Activated CD8-positive, alpha-beta memory T cell treated with anti-CD3 and anti-CD28 coated beads, Interleukin-2, amount 50 U/mL, for 1 hour (primary cell): ENCODE data around the gene ESD.
"Not testable (repeated sequence)": the region's sequence is repeated elsewhere in the genome, so short reads cannot be mapped to it uniquely, and the experiment has no call there.

ENCODE experiments used
- DNase-seq: peaks from one replicate; pipeline ENCODE4 v3.0.0-alpha.2; 2020; ENCODE audit errors: extremely low read depth

ESD gene, protein sequence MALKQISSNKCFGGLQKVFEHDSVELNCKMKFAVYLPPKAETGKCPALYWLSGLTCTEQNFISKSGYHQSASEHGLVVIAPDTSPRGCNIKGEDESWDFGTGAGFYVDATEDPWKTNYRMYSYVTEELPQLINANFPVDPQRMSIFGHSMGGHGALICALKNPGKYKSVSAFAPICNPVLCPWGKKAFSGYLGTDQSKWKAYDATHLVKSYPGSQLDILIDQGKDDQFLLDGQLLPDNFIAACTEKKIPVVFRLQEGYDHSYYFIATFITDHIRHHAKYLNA

DNA sequence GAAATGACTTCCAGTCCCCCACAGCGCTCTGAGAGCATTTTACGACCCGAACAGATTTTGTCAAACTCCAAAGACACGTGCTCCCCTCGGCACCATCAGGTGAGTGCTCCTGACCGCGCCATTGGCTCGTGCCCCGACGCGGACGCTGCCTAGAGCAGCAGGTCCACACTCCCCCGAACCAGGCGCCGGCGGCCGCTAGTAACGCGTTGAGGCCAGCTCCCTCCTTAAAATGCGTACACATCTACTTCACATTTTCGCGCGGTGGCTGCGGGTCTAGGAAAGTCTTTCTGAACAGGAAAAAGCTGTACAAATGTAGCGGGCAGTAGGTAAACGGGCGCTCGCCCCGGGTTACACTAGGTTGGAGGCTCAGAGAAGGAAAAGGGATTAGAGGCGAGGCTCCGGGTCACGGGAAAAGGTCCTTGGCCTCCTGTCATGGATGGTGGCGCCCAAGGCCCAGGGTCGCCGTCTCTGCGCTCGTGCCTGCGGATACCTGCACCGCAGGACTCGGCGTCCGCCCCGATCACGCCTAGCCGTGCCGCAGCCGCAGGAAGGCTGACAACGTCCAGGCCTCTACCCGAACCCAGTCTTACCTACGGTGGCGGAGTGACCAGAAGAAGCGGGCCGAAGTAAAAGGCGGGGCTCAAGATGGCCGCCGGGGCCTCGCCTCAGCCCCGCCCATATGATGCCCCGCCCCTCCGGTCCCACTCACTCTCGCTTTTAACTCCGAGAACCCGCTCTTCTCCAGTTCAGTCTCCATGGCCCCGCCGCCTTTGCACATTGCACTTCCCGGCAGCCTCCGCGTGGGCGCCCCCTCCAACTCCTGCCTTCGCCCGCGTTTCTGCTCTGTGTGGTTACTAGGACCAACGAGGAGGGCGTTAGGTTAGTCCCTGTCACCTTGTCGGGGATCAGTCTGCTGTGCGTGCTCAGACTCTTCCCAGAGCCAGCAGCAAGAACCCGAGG, at the start of gene ESD:
Gene ESD, minus strand, starts transcription at position 647 of the 960 bp plus-strand sequence. CDS start 5,748 bp downstream, outside the sequence.
- peak; percentile 71 for DNase-seq

DNA sequence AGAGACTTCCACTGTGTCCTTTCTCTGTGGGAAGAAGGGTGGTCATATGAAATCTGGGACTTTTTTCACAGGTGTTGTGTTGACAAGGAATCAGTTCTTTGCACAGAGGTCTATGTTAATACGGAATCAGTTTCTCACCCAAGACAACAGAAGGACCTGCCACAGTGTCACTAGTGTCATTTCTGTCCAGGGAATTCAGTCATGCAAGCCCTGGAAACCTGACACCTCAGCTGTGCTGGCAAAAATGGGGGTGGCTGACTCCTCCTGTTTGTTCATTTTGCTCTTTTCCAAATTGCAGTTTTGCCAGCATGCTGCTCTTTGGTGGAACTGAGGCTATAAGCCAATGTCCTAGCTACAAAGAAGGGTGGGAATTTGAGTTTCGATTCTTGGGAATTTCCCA, 49.8 kb upstream of the ESD start:
- DNase-seq, result no peak

DNA sequence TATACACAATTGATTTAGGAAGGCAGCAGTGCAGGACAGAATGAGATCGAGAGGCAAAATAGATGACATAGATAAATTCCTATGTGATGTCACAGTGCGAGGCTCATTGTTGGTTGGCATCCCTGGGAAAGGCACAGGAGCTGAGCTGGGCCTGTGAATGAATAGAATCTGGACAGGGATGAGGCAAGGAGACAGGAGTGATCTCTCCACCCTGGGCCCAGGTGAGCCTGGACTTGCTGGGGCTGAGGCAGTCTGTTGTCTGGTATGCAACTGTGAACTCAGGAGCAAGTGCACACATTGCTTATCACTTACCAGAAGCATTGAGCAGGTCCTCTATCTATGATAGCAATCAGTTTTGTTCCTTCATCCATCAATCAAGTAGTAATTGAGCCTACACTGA, 48.2 kb upstream of the ESD start:
- no peak for DNase-seq

DNA sequence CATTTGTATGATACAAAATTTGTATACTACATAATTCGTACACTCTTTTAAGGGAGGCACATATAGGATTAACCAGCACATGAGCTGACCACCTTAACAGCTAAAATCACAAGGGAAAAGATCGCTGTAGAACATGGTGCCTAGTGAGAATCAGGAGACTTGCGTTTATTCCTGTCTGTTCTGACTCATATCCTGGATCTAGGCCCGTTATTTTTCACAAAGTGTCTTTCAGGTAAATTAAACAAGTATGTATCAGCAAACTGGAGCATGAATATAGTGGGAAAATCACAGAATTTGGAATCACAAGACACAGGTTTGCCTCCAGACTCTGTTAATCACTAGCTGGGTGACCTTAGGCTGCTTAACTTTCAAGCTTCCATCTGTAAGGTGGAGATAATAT, 47.5 kb upstream of the ESD start:
- DNase-seq, result no peak

DNA sequence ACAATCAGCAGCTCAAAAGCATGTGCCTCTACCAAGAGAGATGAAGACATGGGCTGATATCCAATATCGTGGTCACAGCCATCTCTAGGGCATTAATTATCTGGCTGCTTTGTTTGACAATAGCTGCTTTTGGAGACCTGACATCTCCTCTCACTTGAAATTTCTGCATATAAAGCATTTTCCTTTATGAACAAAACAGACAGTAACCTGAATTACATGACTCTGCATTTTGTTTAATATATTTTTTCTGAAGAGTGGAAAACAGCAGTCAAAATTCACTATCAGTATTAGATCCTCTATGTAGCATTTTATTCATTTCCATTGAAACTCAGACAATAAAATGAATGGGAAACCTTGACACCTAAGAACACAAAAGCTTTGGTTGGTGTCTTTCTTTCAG, 42.4 kb upstream of the ESD start:
- DNase-seq, result no peak

DNA sequence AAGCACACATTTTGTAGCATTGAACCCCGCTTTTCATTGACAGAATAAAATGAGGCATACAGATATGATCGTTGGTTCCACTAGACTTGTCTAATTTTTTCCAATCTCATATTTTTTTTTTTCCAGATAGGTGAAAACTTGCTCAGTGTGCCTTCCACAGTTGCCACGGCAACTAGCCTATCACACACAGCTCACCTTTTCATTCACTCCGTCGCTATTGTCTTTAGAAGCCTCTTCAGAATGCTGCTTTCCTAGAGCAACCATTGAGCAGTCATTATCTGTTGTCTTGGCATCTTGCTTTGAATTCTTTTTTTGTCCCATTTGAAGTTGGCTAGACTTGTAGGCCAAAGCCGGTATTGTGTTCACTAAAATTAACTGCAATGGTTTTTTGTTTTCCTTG, 37.7 kb upstream of the ESD start:
- DNase-seq, result no peak

DNA sequence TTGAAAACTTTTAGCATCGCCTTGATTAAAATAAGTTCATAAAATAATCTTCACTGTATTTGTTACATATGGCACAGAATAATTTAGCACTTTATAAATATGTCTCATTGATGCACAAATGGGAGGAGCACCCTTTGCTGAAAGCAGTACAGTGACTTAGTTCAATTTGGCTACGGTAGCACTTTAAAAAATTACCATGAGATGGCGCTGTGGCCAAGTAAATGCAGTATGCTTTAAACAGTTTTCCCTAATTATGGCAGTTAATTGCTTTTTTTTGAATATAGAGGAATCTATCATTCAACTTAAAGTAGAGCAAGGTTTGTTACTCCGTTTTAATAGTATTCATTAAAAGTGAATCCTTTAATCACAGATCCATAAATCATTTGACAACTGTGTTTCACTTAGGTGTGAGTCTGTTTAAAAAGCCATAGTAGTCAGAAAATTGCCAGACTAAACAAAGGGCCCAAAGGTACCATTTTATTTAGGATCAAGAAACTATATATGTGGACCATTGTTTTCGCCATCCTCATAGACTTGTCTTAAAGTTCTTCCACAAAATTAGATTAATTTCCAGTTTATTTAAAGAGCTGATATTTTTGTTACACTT, 34.7 kb upstream of the ESD start:
- DNase-seq, result no peak

DNA sequence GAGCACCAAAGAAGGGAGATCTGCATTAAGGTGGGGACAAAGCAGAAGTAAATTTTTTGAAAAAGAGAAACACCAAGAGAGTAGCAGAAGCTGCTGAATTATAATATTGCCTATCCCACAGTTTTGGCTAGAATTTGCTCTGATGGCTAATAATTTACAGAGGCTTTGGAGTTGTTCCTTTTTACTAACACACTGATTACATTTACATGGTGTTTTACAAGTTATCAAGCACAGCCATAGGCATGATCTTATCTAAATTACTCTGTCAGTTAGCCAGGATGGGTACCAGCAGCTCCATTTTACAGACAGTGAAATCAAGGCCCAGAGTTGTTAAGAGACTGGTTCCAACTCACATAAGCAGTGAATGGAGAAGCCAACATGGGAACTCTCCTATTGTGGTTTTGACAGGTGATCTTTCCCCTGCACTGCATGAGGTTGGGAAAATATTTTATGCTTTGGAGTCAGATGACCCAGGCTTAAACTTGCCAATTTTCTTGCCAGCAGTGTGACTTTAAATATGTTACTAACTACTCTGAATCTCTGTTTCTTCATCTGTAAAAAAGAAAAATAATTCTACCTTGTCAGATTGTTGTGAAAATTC, 33.5 kb upstream of the ESD start:
- no peak for DNase-seq

DNA sequence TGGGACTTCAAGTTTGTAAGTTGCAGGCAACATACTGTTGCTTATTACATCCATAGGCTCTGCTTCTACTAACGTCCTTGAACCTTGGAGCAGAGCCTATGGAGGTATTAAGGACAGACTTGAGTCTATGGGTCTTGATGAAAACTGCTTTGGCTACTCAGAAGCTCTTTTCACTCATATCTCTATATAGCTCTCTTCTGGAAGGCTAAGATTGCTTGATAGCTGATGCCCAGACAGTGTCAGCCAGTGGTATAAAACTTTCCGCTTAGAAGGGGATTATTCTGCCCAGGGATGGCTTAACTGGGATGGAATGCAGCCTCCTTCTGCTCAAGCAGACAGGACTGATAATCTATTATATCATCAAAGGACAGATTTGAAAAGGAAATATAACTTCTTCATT, 25.6 kb upstream of the ESD start:
- no peak for DNase-seq

DNA sequence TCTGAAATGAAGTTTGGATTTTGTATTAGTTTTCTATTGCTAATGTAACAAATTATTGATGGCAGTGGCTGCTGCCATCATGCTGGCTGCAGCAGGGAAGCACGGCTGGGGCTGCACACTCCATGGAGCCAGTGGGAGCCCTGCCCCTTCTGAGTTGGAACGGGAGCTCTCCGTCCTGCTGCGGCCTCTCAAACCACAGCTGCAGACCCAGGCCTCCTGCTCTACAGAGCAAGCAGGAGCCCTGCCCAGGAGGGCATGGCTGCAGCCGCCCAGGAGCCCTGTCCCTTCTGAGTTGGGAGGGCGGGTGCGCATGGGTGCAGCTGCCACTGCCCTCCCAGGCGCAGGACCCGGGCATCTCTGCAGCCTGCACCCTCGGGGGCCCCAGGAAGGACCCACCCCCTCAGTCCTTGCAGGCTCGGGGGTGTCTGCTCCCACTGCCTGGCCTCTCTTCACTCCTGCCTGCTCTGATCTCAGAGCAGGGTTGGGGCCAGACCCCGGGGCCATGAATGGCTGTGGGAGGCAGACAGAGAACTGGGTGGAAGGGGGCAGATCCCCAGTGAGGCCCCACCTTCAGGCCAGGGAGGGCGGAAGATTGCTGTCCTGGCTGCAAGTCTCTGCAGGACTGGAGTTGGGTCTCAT, 21.0 kb upstream of the ESD start:
- DNase-seq, result no peak

DNA sequence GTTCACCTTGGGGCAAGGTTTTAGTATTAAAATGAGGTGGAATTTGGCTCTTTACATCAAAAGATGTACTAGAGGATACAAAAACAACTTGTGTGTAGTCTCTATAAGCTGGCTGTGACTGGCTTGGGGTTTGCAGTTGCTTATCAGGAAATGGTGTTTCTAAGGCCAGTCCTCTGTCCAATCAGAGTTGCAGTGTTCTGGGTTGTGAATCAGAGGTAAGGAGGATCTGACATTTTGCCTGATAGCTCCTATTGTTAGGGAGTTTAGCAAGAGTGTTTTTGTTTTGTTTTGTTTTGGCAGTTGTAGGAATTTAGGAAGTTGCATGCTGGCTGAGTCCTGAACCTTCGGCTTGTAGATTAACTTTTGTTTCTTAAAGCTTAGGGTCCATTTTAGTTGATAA, 20.1 kb upstream of the ESD start:
- no peak for DNase-seq

DNA sequence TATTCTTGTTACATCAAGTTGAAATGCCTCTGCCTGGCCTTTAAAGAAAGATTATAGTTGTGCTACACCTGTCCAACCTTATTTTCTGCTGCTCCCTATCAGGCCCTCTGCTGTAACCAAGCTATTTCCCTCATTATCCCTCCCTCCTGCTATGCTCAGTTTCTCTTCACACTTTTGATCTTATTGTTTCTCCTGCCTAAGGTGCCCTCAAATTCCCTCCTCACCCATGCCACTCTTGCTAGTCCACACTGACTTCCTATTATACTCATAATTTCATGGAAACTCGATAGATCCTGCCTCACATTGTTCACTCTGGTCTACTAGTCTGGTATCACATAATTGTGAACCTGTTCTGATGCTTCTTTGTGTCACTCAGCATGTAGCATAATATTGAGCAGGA, 19.4 kb upstream of the ESD start:
- no peak for DNase-seq

DNA sequence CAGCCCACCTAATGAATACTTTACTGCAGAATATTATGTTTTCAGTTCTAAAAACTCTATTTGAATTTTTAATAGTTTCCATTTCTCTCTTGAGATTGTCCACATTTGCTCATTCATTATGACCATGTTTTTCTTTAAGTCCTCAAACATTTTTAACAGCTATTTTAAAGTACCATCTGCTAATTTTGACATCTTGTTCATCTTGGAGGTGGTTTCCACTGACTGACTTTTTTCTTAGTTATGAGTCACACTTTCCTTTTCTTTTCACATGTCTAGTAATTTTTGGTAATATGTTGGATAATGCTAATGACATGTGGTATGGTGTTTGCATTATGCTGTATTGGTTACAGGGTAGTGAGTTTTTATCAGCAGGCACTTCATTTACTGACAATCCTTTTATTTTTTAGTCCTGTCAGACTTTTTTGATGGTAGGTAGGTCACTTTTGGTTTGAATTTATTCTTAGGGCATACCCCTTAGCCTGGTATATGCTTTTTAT, 15.4 kb upstream of the ESD start:
- no peak for DNase-seq

DNA sequence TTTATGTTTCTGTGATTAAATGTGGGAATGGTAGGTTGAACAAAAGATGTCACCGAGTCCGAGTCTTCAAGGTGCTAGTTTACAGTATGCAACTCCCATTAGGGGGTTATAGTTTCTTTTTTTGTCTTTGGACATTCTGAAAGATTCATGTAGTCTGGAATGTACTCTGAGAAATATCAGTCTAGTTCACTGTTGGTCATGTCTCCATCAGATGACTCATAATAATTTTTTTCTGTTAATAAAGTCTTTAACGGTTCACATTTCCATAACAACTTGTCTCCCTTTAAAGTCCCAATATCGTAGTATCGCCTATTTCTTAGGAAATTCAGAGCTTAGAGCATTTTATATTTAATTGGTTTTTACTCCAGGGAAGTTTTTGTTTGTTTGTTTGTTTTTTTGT, 13.5 kb upstream of the ESD start:
- no peak for DNase-seq

DNA sequence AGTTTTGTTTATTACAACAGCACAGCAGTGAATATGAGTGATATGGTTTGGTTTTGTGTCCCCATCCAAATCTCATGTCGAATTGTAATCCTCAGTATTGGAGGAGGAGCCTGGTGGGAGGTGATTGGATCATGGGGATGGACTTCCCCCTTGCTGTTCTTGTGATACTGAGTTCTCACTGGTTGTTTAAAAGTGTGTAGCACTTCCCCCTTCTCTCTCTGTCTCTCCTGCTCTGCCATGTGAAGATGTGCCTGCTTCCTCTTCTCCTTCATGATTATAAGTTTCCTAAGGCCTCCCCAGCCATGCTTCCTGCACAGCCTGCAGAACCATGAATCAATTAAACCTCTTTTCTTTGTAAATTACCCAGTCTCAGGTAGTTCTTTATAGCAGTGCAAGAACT, 8.0 kb upstream of the ESD start:
- not testable (repeated sequence) for DNase-seq

DNA sequence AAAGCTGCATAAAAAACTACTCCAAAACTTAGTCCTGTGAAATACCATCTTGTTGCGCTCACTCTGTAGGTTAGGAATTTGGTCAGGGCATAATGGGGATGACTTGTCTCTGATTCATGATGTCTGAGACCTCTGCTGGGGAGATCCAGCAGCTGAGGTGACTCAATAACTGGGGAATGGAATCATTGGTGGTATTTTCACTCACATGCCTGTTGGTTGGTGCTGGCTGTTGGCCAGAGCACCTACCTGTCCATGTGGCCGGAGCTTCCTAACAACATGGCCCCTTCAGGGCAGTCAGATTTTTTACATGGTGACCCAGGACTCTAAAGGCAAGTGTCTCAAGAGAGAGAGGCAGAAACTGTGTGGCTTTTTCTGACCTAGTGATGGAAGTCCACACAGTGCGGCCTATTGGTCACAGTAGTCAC, 7.4 kb upstream of the ESD start:
- DNase-seq, result no peak

DNA sequence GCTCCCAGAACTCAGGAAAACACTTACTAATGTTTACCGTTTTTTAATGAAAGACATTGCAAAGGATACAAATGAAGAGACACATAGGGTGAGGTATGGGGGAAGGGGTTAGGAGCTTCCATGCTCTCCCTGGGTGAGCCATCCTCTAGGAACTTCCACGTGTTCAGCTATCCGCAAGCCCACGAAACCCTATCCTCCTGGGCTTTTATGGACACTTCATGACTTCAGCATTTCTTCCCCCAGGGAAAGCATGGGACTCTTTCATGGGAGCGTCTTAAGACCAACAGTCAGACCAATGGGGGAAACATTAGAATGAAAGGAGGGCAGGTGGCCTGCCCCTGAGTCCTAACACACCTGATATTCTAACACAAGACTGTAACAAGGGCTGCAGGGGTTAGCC, 6.6 kb upstream of the ESD start:
- no peak for DNase-seq

DNA sequence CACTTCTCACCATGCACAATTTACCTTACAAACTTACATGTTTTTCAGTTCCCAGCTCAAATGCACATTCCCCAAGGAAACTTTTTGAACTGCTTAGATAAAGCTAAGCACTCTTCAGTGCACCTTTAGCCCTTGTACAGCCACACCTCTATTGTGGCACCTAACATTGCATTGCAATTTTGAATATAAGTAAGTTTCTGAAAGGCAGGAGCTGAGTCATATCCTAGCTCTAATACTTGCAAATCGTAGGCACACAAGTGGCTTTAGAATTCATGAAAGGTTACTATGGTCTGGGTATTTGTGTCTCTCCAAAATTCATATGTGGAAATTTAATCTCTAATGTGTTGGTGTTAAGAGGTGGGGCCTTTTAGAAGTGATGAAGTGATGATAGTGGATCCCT, 4.9 kb upstream of the ESD start:
- no peak for DNase-seq

DNA sequence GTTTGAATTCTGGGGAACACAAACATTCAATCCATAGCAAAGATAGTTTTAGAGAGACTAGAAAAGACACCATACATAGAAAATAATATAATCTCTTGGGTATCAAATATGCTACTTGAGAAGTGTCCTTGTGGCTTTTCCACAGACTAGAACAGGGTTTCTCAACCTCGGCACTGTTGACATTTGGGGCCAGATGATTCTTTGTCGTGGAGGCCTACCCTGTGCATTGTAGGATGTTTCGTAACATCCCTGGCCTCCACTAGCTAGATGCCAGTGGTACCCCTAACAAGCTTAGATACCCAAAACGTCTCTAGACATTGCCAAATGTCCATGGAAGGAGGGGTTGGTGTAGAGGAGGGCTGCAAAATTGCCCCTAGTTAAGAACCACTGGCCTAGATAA, 2.2 kb upstream of the ESD start:
- no peak for DNase-seq

DNA sequence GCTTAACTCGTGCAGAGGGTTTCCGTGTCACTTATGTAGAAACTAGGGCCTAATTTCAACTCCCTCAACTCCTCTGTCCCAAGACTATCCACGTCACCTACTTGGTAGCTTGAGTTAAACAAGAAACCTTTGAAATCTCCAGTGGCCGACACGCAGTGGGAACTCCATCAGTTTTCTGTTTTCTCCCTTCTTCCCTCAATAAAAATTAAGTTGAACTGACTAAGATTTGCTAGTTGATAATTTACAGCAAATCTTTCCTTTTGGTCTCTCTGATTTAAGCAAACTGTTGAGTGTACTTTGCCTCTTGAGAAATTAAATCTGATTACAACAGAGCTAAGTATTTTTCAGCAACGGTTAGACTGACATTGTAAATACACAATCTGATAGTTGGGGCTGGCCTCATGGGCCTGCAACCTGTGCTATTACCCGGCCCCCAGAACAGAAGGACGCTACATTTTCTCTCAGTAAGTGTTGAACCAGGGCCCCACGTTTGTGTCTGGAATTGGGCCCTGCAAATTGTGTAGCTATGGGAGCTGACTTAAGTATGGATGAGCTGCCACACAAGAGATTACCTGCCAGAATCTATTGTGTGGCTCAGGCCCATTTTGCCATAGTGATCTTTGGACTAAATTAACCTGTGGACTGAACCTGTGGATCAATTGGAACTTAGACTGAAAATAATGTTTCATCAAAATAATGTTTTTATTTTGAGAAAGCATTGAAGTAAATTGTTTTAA, 708 bp upstream of the ESD start:
- DNase-seq, result no peak

DNA sequence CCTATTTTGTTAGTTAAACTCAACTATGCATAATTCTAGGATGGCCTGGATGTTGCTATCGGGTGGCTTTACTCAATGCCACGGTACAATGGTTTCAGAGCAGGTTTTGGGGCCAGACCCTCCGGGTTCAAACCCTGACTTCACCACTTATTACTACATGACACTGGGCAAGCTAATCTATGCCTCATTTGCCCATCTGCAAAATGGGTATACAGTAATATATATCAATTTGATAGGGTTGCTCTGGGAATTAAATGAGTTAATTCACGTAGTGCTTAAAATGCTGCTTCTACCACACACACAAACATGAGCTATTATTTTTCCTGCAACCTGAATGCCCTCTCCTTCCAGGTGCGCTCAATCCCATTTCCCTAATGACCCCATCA, 839 bp downstream of the ESD start:
- no peak for DNase-seq
